MM.1S (cell line): Measurements from ENCODE around the gene RBFOX2.

Source experiments
- DNase-seq: peaks from one replicate; pipeline ENCODE4 v3.0.0-alpha.2; 2015
- H2AFZ ChIP-seq: fragments of 300-600 bp; sonication (generic); 2 replicates; pipeline ENCODE4 v1.6.0; 2016; ENCODE audit warnings: antibody characterized with exemption, low read length
- H3F3A ChIP-seq: fragments of 300-600 bp; sonication (generic); 2 replicates; pipeline ENCODE4 v1.6.1; 2016; ENCODE audit warnings: mild to moderate bottlenecking, antibody characterized with exemption, low read length, moderate library complexity, mixed read lengths; ENCODE audit not compliant: insufficient read depth
- H3K27ac ChIP-seq: fragments of 300-600 bp; sonication (generic); 2 replicates; pipeline ENCODE4 v1.5.1; 2016; ENCODE audit warnings: mild to moderate bottlenecking, low read length
- H3K27me3 ChIP-seq: fragments of 300-600 bp; sonication (generic); replicated peaks from 2 replicates; pipeline ENCODE4 v1.6.0; 2016; ENCODE audit warnings: low read length; ENCODE audit not compliant: insufficient read depth
- H3K36me3 ChIP-seq: fragments of 300-600 bp; sonication (generic); replicated peaks from 2 replicates; pipeline ENCODE4 v1.6.1; 2016; ENCODE audit warnings: mild to moderate bottlenecking, low read length, mixed read lengths; ENCODE audit not compliant: insufficient read depth
- H3K4me1 ChIP-seq: fragments of 300-600 bp; sonication (generic); 2 replicates; pipeline ENCODE4 v1.6.1; 2016; ENCODE audit warnings: low read length, mixed read lengths
- H3K4me2 ChIP-seq: fragments of 300-600 bp; sonication (generic); 2 replicates; pipeline ENCODE4 v1.6.0; 2016; ENCODE audit warnings: low read depth, low read length
- H3K4me3 ChIP-seq: fragments of 300-600 bp; sonication (generic); 2 replicates; pipeline ENCODE4 v1.5.1; 2016; ENCODE audit warnings: low read length, mixed read lengths
- H3K79me2 ChIP-seq: fragments of 300-600 bp; sonication (generic); 2 replicates; pipeline ENCODE4 v1.6.1; 2016; ENCODE audit warnings: mixed run types, low read length, mixed read lengths
- H3K9ac ChIP-seq: fragments of 300-600 bp; sonication (generic); 2 replicates; pipeline ENCODE4 v1.6.1; 2016; ENCODE audit warnings: low read length, mixed read lengths
- H3K9me2 ChIP-seq: fragments of 300-600 bp; sonication (generic); replicated peaks from 2 replicates; pipeline ENCODE4 v1.6.1; 2016; ENCODE audit warnings: mild to moderate bottlenecking, low read length, mixed read lengths; ENCODE audit not compliant: insufficient read depth
- H3K9me3 ChIP-seq: fragments of 300-600 bp; sonication (generic); replicated peaks from 2 replicates; pipeline ENCODE4 v1.6.1; 2016; ENCODE audit warnings: mild to moderate bottlenecking, low read length, mixed read lengths; ENCODE audit not compliant: insufficient read depth
- H4K20me1 ChIP-seq: fragments of 300-600 bp; sonication (generic); 2 replicates; pipeline ENCODE4 v1.6.1; 2016; ENCODE audit warnings: mild to moderate bottlenecking, low read length, moderate library complexity, mixed read lengths; ENCODE audit not compliant: insufficient read depth
- EZH2 ChIP-seq: fragments of 300-600 bp; sonication (generic); optimal IDR thresholded peaks from 2 replicates; pipeline ENCODE3; 2017; ENCODE audit warnings: low read depth, mild to moderate bottlenecking, antibody characterized with exemption, low read length, mixed read lengths
- EZH2phosphoT487 ChIP-seq: fragments of 300-600 bp; sonication (generic); IDR thresholded peaks from 2 replicates; pipeline ENCODE4 v1.6.1; 2018; ENCODE audit warnings: antibody characterized with exemption, low read length
- TF ChIP-seq, protein P1 (sequence below): fragments of 300-600 bp; sonication (generic); IDR thresholded peaks from 2 replicates; pipeline ENCODE4 v1.5.1; 2016; ENCODE audit warnings: antibody characterized with exemption, low read length, mixed read lengths

The RBFOX2 gene

DNA sequence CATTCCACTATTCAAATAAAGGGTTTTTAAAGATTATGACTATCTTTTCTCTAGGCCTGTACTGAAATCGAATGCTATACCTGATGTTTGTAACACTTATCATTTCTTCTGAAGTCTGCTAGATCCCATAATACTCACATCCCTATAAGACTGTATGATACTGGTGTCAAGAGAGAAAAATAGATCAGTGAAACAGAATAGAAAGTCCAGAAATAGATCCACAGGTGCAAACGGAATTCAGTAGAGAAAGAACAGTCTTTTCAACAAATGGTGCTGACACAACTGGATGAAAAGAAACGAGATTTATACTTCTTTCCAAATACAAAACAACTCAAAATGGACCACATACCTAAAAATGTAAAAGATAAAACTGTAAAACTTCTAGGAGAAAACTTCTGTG lies 167.8 kb downstream of the RBFOX2 start:
- H2AFZ ChIP-seq: peak overlapping the region; percentile 8; the same call in 1 of the 2 replicates
- peaks cover 57% of the 10 kb centered on the region for H3K4me1 ChIP-seq
- TF ChIP-seq EZH2 (no peak), EZH2phosphoT487 (no peak)
- TF ChIP-seq, protein P1, sequence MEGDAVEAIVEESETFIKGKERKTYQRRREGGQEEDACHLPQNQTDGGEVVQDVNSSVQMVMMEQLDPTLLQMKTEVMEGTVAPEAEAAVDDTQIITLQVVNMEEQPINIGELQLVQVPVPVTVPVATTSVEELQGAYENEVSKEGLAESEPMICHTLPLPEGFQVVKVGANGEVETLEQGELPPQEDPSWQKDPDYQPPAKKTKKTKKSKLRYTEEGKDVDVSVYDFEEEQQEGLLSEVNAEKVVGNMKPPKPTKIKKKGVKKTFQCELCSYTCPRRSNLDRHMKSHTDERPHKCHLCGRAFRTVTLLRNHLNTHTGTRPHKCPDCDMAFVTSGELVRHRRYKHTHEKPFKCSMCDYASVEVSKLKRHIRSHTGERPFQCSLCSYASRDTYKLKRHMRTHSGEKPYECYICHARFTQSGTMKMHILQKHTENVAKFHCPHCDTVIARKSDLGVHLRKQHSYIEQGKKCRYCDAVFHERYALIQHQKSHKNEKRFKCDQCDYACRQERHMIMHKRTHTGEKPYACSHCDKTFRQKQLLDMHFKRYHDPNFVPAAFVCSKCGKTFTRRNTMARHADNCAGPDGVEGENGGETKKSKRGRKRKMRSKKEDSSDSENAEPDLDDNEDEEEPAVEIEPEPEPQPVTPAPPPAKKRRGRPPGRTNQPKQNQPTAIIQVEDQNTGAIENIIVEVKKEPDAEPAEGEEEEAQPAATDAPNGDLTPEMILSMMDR: no peak
- H3K27me3 ChIP-seq: no peaks in the 10 kb centered on the region
- H3F3A ChIP-seq: peaks cover 31% of the 10 kb centered on the region
- DNase-seq: peak; percentile 81
- peak overlapping the region; percentile 96 for H3K27ac ChIP-seq
- no peaks in the 10 kb centered on the region for H3K9me2 ChIP-seq
- peak overlapping the region; percentile 71 for H3K9ac ChIP-seq
- H3K79me2 ChIP-seq: peaks cover 6% of the 10 kb centered on the region; the same call in 1 of the 2 replicates
- peak overlapping the region; percentile 75 for H3K4me2 ChIP-seq
- no peaks in the 10 kb centered on the region for H4K20me1 ChIP-seq
- H3K4me3 ChIP-seq: peak overlapping the region; percentile 36
- H3K9me3 ChIP-seq: no peaks in the 10 kb centered on the region
- no peaks in the 10 kb centered on the region for H3K36me3 ChIP-seq

DNA sequence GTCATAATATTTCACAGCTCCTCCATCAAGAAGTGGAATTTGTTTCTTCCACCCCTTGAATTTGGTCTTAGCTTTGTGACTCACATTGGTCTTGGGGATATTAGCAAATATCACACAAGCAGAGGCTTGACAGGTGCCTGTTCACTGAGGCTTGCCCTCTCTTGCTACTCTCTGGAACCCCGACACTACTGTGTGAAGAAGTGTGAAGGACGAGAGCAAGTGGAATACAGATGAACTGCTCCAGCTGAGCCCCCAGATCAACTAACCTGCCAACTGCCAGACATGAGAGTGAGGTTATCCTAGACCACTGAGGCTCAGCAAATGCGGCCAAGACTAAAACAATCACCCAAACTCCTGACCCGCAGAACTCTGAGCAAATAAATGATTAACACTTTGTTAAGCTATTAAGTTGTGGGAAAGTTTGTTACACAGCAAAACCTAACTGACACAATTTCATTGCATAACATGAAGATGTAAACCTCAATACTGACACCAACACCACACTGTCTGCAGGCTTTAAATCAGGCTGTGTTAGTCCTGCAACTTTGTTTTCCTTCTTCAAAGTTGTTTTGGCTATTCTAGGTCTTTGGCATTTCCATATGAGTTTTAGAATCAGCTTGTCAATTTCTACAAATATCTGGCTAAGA lies 168.4 kb downstream of the RBFOX2 start:
- no peaks in the 10 kb centered on the region for H3K9me3 ChIP-seq
- peaks cover 6% of the 10 kb centered on the region; the same call in 1 of the 2 replicates for H3K79me2 ChIP-seq
- peak overlapping the region; percentile 71 for H3K9ac ChIP-seq
- H3K4me1 ChIP-seq: peaks cover 57% of the 10 kb centered on the region
- peak overlapping the region; percentile 75 for H3K4me2 ChIP-seq
- H3K36me3 ChIP-seq: no peaks in the 10 kb centered on the region
- H3K27me3 ChIP-seq: no peaks in the 10 kb centered on the region
- H4K20me1 ChIP-seq: no peaks in the 10 kb centered on the region
- no peak overlapping the region for H2AFZ ChIP-seq
- peak overlapping the region; percentile 36 for H3K4me3 ChIP-seq
- peaks cover 31% of the 10 kb centered on the region for H3F3A ChIP-seq
- peak overlapping the region; percentile 96 for H3K27ac ChIP-seq
- H3K9me2 ChIP-seq: no peaks in the 10 kb centered on the region
- TF ChIP-seq EZH2phosphoT487 (no peak), EZH2 (no peak)
- TF ChIP-seq, protein P1: no peak
- DNase-seq: no peak

DNA sequence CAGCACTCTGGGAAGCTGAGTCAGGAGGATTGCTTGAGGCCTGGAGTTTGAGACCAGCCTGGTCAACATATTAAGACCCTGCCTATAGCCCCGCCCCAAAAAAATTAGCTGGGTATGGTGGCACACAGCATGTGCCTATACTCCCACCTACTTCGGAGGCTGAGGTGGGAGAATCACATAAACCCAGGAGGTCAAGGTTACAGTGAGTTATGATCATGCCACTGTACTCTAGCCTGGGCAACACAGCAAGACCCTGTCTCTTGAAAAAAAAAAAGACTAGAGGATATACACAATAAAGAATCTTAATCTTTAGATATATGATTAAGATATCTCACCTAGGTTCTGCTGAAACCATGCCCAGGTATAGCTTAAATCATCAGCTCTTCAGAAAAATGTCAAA lies 174.3 kb downstream of the RBFOX2 start:
- no peaks in the 10 kb centered on the region for H4K20me1 ChIP-seq
- no peaks in the 10 kb centered on the region for H3K36me3 ChIP-seq
- H3F3A ChIP-seq: peaks cover 3% of the 10 kb centered on the region; the same call in 1 of the 2 replicates
- no peak overlapping the region for H3K4me3 ChIP-seq
- H3K9ac ChIP-seq: no peak overlapping the region
- H3K9me2 ChIP-seq: no peaks in the 10 kb centered on the region
- no peak overlapping the region for H3K27ac ChIP-seq
- no peak overlapping the region for H2AFZ ChIP-seq
- no peaks in the 10 kb centered on the region for H3K9me3 ChIP-seq
- TF ChIP-seq EZH2phosphoT487 (no peak), EZH2 (no peak)
- TF ChIP-seq, protein P1: no peak
- H3K27me3 ChIP-seq: no peaks in the 10 kb centered on the region
- DNase-seq: no peak
- H3K4me1 ChIP-seq: peaks cover 14% of the 10 kb centered on the region
- H3K4me2 ChIP-seq: no peak overlapping the region
- H3K79me2 ChIP-seq: peaks cover 3% of the 10 kb centered on the region; the same call in 1 of the 2 replicates
